ENCODE results near the gene NR5A1.

- TF ChIP-seq GATA2 (IDR thresholded peaks at IDR 0.05; ENCODE audit: low read depth, low read length) (no peak), GATA3 (IDR thresholded peaks at IDR 0.05; ENCODE audit: low read depth, low read length) (no peak)
Measured at GRCh38 chr9:124444166-124444565, 63.0 kb downstream of the NR5A1 start.

Data from SH-SY5Y (cell line).